ENCODE data around the gene OR51E2. TPM values are rescaled to one million over a fixed set of nuclear protein-coding genes. Genes with fewer than 3 reads are reported as not detected.

The OR51E2 gene
- total RNA-seq, 1 experiment from 2014 or later = not detected

DNA sequence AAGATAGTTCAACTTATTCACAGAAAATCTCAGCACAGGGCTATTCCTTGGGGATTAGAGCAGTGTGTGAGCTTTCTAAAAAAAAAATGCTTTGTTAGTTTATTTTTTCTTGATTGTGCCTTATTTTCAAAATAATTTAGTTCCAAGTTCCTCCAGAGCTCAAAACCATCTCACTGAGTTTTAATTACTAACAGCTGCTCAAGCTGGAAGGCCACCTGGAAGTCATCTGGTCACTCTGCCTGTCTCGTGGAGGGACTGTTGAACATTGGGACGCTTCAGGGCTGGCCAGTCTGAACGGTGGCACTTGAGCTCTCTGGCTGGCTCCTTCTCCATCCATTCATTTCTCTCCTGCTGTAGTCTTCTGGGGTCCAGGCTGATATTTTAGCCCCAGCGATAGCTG is 49.9 kb downstream of the OR51E2 start:
- H3K9me3 Mint-ChIP-seq = no peaks in the 10 kb centered on the region; the same call in 1 of the 2 replicates
- H3K36me3 Mint-ChIP-seq = no peaks in the 10 kb centered on the region
- ATAC-seq (no peak), DNase-seq (ENCODE audit: low spot score) (no peak)
- POLR2A ChIA-PET = interaction anchor here (0.6 kb wide), 1 partner anchor 339 kb away, joined by 3 read pairs; no protein-coding TSS in a partner anchor
- H3K4me1 Mint-ChIP-seq = peaks cover under 1% of the 10 kb centered on the region; the same call in 1 of the 2 replicates
- no peak for TF ChIP-seq ZBTB21 (CRISPR knock-in tag; IDR thresholded peaks at IDR 0.05; ENCODE audit: borderline replicate concordance)
- no peak for TF ChIP-seq OVOL2 (CRISPR knock-in tag; IDR thresholded peaks at IDR 0.05; ENCODE audit: borderline replicate concordance)
- TF ChIP-seq FOXP1 (CRISPR knock-in tag; IDR thresholded peaks at IDR 0.05; ENCODE audit: borderline replicate concordance) = no peak
- TF ChIP-seq PRRX2 (CRISPR knock-in tag; IDR thresholded peaks at IDR 0.05) = no peak
- no peak for TF ChIP-seq CBFB (CRISPR knock-in tag; IDR thresholded peaks at IDR 0.05; ENCODE audit: low read depth)
- TF ChIP-seq, protein P1, sequence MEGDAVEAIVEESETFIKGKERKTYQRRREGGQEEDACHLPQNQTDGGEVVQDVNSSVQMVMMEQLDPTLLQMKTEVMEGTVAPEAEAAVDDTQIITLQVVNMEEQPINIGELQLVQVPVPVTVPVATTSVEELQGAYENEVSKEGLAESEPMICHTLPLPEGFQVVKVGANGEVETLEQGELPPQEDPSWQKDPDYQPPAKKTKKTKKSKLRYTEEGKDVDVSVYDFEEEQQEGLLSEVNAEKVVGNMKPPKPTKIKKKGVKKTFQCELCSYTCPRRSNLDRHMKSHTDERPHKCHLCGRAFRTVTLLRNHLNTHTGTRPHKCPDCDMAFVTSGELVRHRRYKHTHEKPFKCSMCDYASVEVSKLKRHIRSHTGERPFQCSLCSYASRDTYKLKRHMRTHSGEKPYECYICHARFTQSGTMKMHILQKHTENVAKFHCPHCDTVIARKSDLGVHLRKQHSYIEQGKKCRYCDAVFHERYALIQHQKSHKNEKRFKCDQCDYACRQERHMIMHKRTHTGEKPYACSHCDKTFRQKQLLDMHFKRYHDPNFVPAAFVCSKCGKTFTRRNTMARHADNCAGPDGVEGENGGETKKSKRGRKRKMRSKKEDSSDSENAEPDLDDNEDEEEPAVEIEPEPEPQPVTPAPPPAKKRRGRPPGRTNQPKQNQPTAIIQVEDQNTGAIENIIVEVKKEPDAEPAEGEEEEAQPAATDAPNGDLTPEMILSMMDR (IDR thresholded peaks at IDR 0.05) = no peak
- TF ChIP-seq GABPB1 (CRISPR knock-in tag; IDR thresholded peaks at IDR 0.05) = no peak
- H3K27ac Mint-ChIP-seq = no peak overlapping the region
- H3K4me3 Mint-ChIP-seq = no peak overlapping the region
- peaks cover 3% of the 10 kb centered on the region; the same call in 1 of the 2 replicates for H3K27me3 Mint-ChIP-seq (ENCODE audit: low read depth)
- CTCF ChIA-PET = interaction anchor here (0.9 to 2.6 kb wide), 2 partner anchors 11 to 75 kb away, joined by 3 to 13 read pairs; partner anchors contain the start of gene OR51D1

DNA sequence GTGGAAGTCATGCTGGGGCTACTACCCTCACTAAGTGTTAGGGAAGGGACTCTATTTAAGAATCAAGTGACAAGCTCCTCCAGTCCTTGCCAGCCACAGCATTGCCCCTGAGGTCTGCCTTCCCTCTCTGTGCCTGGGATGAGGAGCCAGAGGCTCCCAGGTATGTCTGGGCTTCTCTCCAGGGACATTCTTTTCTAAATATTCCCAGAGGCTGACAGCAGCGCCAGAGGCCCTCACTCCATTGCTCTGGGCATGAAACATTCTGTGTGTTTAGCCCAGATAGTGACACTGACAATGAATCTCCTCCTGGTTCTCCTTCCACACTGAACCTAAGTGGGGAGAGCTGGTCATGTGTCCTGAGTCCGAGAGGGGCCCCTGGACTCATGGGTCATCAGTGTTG is 51.7 kb downstream of the OR51E2 start:
- ATAC-seq (no peak), DNase-seq (ENCODE audit: low spot score) (no peak)
- Mint-ChIP-seq H3K4me3 (no peak overlapping the region), H3K4me1 (peaks cover 13% of the 10 kb centered on the region), H3K27ac (no peak overlapping the region), H3K36me3 (no peaks in the 10 kb centered on the region), H3K27me3 (ENCODE audit: low read depth) (peaks cover 3% of the 10 kb centered on the region; the same call in 1 of the 2 replicates), H3K9me3 (no peaks in the 10 kb centered on the region)
- ChIA-PET CTCF (interaction anchor here (1.9 kb wide), 1 partner anchor 9 kb away, joined by 6 read pairs; no protein-coding TSS in a partner anchor), POLR2A (no interaction called here)
- TF ChIP-seq SMAD3 (CRISPR knock-in tag; IDR thresholded peaks at IDR 0.05; ENCODE audit: borderline replicate concordance) (no peak), NFATC4 (CRISPR knock-in tag; IDR thresholded peaks at IDR 0.05) (no peak), KAT7 (CRISPR knock-in tag; IDR thresholded peaks at IDR 0.05; ENCODE audit: borderline replicate concordance) (no peak), NR2C2 (CRISPR knock-in tag; IDR thresholded peaks at IDR 0.05) (no peak), GRHL2 (CRISPR knock-in tag; IDR thresholded peaks at IDR 0.05; ENCODE audit: insufficient replicate concordance, severe bottlenecking) (no peak), RORB (CRISPR knock-in tag; IDR thresholded peaks at IDR 0.05) (no peak), NR3C1 (CRISPR knock-in tag; conservative IDR thresholded peaks at IDR 0.05; ENCODE audit: low read depth) (no peak), SMAD4 (CRISPR knock-in tag; IDR thresholded peaks at IDR 0.05) (no peak), NFE2L1 (CRISPR knock-in tag; IDR thresholded peaks at IDR 0.05) (no peak)
- TF ChIP-seq, protein P2, sequence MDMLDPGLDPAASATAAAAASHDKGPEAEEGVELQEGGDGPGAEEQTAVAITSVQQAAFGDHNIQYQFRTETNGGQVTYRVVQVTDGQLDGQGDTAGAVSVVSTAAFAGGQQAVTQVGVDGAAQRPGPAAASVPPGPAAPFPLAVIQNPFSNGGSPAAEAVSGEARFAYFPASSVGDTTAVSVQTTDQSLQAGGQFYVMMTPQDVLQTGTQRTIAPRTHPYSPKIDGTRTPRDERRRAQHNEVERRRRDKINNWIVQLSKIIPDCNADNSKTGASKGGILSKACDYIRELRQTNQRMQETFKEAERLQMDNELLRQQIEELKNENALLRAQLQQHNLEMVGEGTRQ (CRISPR knock-in tag; IDR thresholded peaks at IDR 0.05) = no peak
- TF ChIP-seq, protein P3, sequence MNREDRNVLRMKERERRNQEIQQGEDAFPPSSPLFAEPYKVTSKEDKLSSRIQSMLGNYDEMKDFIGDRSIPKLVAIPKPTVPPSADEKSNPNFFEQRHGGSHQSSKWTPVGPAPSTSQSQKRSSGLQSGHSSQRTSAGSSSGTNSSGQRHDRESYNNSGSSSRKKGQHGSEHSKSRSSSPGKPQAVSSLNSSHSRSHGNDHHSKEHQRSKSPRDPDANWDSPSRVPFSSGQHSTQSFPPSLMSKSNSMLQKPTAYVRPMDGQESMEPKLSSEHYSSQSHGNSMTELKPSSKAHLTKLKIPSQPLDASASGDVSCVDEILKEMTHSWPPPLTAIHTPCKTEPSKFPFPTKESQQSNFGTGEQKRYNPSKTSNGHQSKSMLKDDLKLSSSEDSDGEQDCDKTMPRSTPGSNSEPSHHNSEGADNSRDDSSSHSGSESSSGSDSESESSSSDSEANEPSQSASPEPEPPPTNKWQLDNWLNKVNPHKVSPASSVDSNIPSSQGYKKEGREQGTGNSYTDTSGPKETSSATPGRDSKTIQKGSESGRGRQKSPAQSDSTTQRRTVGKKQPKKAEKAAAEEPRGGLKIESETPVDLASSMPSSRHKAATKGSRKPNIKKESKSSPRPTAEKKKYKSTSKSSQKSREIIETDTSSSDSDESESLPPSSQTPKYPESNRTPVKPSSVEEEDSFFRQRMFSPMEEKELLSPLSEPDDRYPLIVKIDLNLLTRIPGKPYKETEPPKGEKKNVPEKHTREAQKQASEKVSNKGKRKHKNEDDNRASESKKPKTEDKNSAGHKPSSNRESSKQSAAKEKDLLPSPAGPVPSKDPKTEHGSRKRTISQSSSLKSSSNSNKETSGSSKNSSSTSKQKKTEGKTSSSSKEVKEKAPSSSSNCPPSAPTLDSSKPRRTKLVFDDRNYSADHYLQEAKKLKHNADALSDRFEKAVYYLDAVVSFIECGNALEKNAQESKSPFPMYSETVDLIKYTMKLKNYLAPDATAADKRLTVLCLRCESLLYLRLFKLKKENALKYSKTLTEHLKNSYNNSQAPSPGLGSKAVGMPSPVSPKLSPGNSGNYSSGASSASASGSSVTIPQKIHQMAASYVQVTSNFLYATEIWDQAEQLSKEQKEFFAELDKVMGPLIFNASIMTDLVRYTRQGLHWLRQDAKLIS (CRISPR knock-in tag; IDR thresholded peaks at IDR 0.05; ENCODE audit: borderline replicate concordance) = no peak
- TF ChIP-seq, protein P4, sequence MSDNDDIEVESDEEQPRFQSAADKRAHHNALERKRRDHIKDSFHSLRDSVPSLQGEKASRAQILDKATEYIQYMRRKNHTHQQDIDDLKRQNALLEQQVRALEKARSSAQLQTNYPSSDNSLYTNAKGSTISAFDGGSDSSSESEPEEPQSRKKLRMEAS (CRISPR knock-in tag; IDR thresholded peaks at IDR 0.05) = no peak
- TF ChIP-seq, protein P5, sequence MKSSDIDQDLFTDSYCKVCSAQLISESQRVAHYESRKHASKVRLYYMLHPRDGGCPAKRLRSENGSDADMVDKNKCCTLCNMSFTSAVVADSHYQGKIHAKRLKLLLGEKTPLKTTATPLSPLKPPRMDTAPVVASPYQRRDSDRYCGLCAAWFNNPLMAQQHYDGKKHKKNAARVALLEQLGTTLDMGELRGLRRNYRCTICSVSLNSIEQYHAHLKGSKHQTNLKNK (CRISPR knock-in tag; IDR thresholded peaks at IDR 0.05) = no peak
- TF ChIP-seq, protein P6, sequence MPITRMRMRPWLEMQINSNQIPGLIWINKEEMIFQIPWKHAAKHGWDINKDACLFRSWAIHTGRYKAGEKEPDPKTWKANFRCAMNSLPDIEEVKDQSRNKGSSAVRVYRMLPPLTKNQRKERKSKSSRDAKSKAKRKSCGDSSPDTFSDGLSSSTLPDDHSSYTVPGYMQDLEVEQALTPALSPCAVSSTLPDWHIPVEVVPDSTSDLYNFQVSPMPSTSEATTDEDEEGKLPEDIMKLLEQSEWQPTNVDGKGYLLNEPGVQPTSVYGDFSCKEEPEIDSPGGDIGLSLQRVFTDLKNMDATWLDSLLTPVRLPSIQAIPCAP (CRISPR knock-in tag; IDR thresholded peaks at IDR 0.05) = no peak
- TF ChIP-seq, protein P7, sequence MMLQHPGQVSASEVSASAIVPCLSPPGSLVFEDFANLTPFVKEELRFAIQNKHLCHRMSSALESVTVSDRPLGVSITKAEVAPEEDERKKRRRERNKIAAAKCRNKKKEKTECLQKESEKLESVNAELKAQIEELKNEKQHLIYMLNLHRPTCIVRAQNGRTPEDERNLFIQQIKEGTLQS (CRISPR knock-in tag; conservative IDR thresholded peaks at IDR 0.05) = no peak
- TF ChIP-seq, protein P8, sequence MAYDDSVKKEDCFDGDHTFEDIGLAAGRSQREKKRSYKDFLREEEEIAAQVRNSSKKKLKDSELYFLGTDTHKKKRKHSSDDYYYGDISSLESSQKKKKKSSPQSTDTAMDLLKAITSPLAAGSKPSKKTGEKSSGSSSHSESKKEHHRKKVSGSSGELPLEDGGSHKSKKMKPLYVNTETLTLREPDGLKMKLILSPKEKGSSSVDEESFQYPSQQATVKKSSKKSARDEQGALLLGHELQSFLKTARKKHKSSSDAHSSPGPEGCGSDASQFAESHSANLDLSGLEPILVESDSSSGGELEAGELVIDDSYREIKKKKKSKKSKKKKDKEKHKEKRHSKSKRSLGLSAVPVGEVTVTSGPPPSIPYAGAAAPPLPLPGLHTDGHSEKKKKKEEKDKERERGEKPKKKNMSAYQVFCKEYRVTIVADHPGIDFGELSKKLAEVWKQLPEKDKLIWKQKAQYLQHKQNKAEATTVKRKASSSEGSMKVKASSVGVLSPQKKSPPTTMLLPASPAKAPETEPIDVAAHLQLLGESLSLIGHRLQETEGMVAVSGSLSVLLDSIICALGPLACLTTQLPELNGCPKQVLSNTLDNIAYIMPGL (CRISPR knock-in tag; IDR thresholded peaks at IDR 0.05) = no peak

Data from WTC11 (cell line).